ENCODE results near the gene TSPAN4.

DNA sequence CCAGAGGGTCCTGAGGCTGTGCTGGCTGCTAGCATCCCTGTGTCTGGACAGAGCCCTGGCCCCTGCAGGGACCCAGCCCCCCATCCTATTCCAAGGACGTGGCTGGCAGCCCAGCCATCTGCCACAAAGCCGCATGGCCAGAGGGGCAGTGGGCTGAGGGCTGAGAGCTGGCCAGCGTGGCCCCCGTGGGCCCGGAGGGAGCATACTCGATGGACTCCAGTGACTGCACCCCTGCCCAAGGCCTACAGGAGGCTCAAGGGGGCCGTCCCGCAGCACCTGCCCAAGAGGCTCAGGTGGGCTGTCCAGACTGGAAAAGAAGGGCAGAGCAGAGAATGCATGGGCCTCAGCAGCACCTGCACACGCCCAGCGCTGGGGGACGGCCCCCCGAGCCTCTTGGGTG lies 13.1 kb downstream of the TSPAN4 start:
- TF ChIP-seq, protein P1, sequence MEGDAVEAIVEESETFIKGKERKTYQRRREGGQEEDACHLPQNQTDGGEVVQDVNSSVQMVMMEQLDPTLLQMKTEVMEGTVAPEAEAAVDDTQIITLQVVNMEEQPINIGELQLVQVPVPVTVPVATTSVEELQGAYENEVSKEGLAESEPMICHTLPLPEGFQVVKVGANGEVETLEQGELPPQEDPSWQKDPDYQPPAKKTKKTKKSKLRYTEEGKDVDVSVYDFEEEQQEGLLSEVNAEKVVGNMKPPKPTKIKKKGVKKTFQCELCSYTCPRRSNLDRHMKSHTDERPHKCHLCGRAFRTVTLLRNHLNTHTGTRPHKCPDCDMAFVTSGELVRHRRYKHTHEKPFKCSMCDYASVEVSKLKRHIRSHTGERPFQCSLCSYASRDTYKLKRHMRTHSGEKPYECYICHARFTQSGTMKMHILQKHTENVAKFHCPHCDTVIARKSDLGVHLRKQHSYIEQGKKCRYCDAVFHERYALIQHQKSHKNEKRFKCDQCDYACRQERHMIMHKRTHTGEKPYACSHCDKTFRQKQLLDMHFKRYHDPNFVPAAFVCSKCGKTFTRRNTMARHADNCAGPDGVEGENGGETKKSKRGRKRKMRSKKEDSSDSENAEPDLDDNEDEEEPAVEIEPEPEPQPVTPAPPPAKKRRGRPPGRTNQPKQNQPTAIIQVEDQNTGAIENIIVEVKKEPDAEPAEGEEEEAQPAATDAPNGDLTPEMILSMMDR (tag by site-specific recombination; IDR thresholded peaks at IDR 0.05): no peak
- TF ChIP-seq SETDB1 (IDR thresholded peaks at IDR 0.05; ENCODE audit: insufficient read length, low read length) (no peak), MEIS1 (CRISPR knock-in tag; IDR thresholded peaks at IDR 0.05; ENCODE audit: borderline replicate concordance) (no peak), ZNF138 (tag by site-specific recombination; IDR thresholded peaks at IDR 0.05; ENCODE audit: borderline replicate concordance) (no peak), FEZF1 (tag by site-specific recombination; IDR thresholded peaks at IDR 0.05) (no peak), HOXC10 (CRISPR knock-in tag; IDR thresholded peaks at IDR 0.05) (no peak), ZNF768 (tag by site-specific recombination; IDR thresholded peaks at IDR 0.05) (no peak), KLF16 (tag by site-specific recombination; IDR thresholded peaks at IDR 0.05) (no peak), ZNF146 (tag by site-specific recombination; IDR thresholded peaks at IDR 0.05) (no peak)
- TF ChIP-seq, protein P2, sequence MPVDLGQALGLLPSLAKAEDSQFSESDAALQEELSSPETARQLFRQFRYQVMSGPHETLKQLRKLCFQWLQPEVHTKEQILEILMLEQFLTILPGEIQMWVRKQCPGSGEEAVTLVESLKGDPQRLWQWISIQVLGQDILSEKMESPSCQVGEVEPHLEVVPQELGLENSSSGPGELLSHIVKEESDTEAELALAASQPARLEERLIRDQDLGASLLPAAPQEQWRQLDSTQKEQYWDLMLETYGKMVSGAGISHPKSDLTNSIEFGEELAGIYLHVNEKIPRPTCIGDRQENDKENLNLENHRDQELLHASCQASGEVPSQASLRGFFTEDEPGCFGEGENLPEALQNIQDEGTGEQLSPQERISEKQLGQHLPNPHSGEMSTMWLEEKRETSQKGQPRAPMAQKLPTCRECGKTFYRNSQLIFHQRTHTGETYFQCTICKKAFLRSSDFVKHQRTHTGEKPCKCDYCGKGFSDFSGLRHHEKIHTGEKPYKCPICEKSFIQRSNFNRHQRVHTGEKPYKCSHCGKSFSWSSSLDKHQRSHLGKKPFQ (tag by site-specific recombination; IDR thresholded peaks at IDR 0.05): no peak
- TF ChIP-seq, protein P3, sequence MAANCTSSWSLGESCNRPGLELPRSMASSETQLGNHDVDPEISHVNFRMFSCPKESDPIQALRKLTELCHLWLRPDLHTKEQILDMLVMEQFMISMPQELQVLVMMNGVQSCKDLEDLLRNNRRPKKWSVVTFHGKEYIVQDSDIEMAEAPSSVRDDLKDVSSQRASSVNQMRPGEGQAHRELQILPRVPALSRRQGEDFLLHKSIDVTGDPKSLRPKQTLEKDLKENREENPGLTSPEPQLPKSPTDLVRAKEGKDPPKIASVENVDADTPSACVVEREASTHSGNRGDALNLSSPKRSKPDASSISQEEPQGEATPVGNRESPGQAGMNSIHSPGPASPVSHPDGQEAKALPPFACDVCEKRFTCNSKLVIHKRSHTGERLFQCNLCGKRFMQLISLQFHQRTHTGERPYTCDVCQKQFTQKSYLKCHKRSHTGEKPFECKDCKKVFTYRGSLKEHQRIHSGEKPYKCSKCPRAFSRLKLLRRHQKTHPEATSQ (tag by site-specific recombination; IDR thresholded peaks at IDR 0.05): no peak
- TF ChIP-seq, protein P4, sequence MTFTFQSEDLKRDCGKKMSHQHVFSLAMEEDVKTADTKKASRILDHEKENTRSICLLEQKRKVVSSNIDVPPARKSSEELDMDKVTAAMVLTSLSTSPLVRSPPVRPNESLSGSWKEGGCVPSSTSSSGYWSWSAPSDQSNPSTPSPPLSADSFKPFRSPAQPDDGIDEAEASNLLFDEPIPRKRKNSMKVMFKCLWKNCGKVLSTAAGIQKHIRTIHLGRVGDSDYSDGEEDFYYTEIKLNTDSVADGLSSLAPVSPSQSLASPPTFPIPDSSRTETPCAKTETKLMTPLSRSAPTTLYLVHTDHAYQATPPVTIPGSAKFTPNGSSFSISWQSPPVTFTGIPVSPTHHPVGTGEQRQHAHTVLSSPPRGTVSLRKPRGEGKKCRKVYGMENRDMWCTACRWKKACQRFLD (tag by site-specific recombination; IDR thresholded peaks at IDR 0.05): no peak
- TF ChIP-seq, protein P5, sequence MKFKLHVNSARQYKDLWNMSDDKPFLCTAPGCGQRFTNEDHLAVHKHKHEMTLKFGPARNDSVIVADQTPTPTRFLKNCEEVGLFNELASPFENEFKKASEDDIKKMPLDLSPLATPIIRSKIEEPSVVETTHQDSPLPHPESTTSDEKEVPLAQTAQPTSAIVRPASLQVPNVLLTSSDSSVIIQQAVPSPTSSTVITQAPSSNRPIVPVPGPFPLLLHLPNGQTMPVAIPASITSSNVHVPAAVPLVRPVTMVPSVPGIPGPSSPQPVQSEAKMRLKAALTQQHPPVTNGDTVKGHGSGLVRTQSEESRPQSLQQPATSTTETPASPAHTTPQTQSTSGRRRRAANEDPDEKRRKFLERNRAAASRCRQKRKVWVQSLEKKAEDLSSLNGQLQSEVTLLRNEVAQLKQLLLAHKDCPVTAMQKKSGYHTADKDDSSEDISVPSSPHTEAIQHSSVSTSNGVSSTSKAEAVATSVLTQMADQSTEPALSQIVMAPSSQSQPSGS (tag by site-specific recombination; IDR thresholded peaks at IDR 0.05; ENCODE audit: low read depth): no peak
- TF ChIP-seq, protein P6, sequence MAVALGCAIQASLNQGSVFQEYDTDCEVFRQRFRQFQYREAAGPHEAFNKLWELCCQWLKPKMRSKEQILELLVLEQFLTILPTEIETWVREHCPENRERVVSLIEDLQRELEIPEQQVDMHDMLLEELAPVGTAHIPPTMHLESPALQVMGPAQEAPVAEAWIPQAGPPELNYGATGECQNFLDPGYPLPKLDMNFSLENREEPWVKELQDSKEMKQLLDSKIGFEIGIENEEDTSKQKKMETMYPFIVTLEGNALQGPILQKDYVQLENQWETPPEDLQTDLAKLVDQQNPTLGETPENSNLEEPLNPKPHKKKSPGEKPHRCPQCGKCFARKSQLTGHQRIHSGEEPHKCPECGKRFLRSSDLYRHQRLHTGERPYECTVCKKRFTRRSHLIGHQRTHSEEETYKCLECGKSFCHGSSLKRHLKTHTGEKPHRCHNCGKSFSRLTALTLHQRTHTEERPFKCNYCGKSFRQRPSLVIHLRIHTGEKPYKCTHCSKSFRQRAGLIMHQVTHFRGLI (tag by site-specific recombination; IDR thresholded peaks at IDR 0.05): no peak

Data from HEK293 (cell line).